Prostate gland (tissue), 2 donors: ENCODE results near the gene RNU1-2. TPM values are rescaled to one million over a fixed set of nuclear protein-coding genes. Genes with fewer than 3 reads are reported as not detected.
"Not testable (repeated sequence)": the region's sequence is repeated elsewhere in the genome, so short reads cannot be mapped to it uniquely, and the experiment has no call there.

ENCODE experiments used
- DNase-seq: peaks from one replicate; pipeline ENCODE4 v3.0.0-alpha.2; 2019; ENCODE audit warnings: low spot score
- H3K27ac ChIP-seq, 2 donors: fragments of 200-600 bp; sonication (generic); 2 replicates each; pipeline ENCODE4 v1.5.1; 2017 to 2019
- H3K27me3 ChIP-seq: fragments of 200-600 bp; sonication (generic); replicated peaks from 2 replicates; pipeline ENCODE4 v1.5.1; 2019; ENCODE audit not compliant: insufficient read depth
- H3K36me3 ChIP-seq, 2 donors: fragments of 200-600 bp; sonication (generic); 1 replicate in 1 of 2; 2 replicates in 1 of 2; pipeline versions ENCODE4 v1.5.1 to v1.8.1; 2017 to 2019
- H3K4me1 ChIP-seq: fragments of 200-600 bp; sonication (generic); replicated peaks from 2 replicates; pipeline ENCODE4 v1.5.1; 2019
- H3K4me3 ChIP-seq, 2 donors: fragments of 200-600 bp; sonication (generic); 2 replicates each; pipeline ENCODE4 v1.5.1; 2017 to 2019
- H3K9me3 ChIP-seq: fragments of 200-600 bp; sonication (generic); 2 replicates; pipeline ENCODE4 v1.5.1; 2017
- CTCF ChIP-seq, 4 experiments: fragments of 200-600 bp in 2 of 4; fragments of 450-650 bp in 2 of 4; sonication (generic) in 2 of 4; IDR thresholded peaks; 1 replicate in 3 of 4; 2 replicates in 1 of 4; pipeline ENCODE4 v1.5.1; 2016 to 2019; ENCODE audit warnings: antibody characterized with exemption in 4 of 4, mild to moderate bottlenecking in 2 of 4, moderate library complexity in 2 of 4
- POLR2A ChIP-seq: fragments of 450-650 bp; IDR thresholded peaks from one replicate; pipeline ENCODE4 v1.6.1; 2016; ENCODE audit warnings: antibody characterized with exemption, mild to moderate bottlenecking
- POLR2AphosphoS5 ChIP-seq: sonication (generic); formaldehyde crosslinking; IDR thresholded peaks from one replicate; pipeline ENCODE4 v1.6.1; 2017; ENCODE audit warnings: antibody characterized with exemption
- WGBS: methylation state at CpG from one replicate; pipeline ENCODE4 v1.1.5; 2018; 5-methylcytosine and 5-hydroxymethylcytosine counted together
- intact Hi-C: fragments of 100-400 bp; cut with DNase I; formaldehyde crosslinking; loops from one replicate; pipeline ENCODE4 v1.14.2; 2022
- total RNA-seq, 2 donors: library from RNA; depleted of rRNA; stranded (reverse); fragments of >200 nt; gene quantifications; one replicate each; pipeline ENCODE4 v1.1.0, GENCODE V29; 2016

Gene RNU1-2
- total RNA-seq, 2 donors from 2014 or later, result under 0.01 TPM

- H3K27me3 ChIP-seq, DNase-seq, intact Hi-C loops, H3K9me3 ChIP-seq, H3K36me3 ChIP-seq, H3K4me1 ChIP-seq: not testable (repeated sequence)
- Histone ChIP-seq H3K4me3 (peak overlapping the region; percentile 3 to 17), H3K27ac (peak overlapping the region; percentile 82 to 91)
- WGBS, result 2% methylated on average over 6 of the region's 6 CpGs
- TF ChIP-seq POLR2AphosphoS5, result peak; percentile 32
These were observed 565 bp upstream of the RNU1-2 start for GRCh38 chr1:16895233-16895597.

GRCh38 chr1:16896316-16897055 is 706 bp downstream of the RNU1-2 start:
- intact Hi-C loops, result not testable (repeated sequence)

GRCh38 chr1:16897653-16898052 is 1.9 kb downstream of the RNU1-2 start:
- H3K9me3 ChIP-seq, H3K4me1 ChIP-seq, H3K4me3 ChIP-seq, H3K27ac ChIP-seq, DNase-seq, intact Hi-C loops, H3K36me3 ChIP-seq, H3K27me3 ChIP-seq: not testable (repeated sequence)
- 48% methylated on average over 1 of the region's 1 CpG for WGBS

More at GRCh38 chr1:16896316-16897055, 706 bp downstream of the RNU1-2 start:
- 15% methylated on average over 24 of the region's 24 CpGs for WGBS
- not testable (repeated sequence) for H3K36me3 ChIP-seq, DNase-seq, H3K9me3 ChIP-seq, H3K4me1 ChIP-seq, H3K27me3 ChIP-seq
- Histone ChIP-seq H3K4me3 (peak overlapping the region in 1 of 2 donors; percentile 15), H3K27ac (peak overlapping the region; percentile 82 to 91)

- H3K27ac ChIP-seq, H3K9me3 ChIP-seq, H3K4me1 ChIP-seq, H3K4me3 ChIP-seq, intact Hi-C loops, H3K36me3 ChIP-seq, H3K27me3 ChIP-seq, DNase-seq: not testable (repeated sequence)
These were observed 2.5 kb downstream of the RNU1-2 start for GRCh38 chr1:16898298-16898697.

- H3K27ac ChIP-seq, H3K27me3 ChIP-seq, H3K36me3 ChIP-seq, DNase-seq, H3K9me3 ChIP-seq, intact Hi-C loops, H3K4me1 ChIP-seq, H3K4me3 ChIP-seq: not testable (repeated sequence)
- 83% methylated on average over 2 of the region's 2 CpGs for WGBS
These were observed 3.2 kb downstream of the RNU1-2 start for GRCh38 chr1:16899020-16899419.

- Histone ChIP-seq H3K36me3 (no peaks in the 10 kb centered on the region), H3K9me3 (no peaks in the 10 kb centered on the region), H3K4me3 (no peak overlapping the region), H3K4me1 (no peaks in the 10 kb centered on the region), H3K27me3 (no peaks in the 10 kb centered on the region), H3K27ac (no peak overlapping the region)
- no peak for TF ChIP-seq CTCF (IDR thresholded peaks at IDR 0.05)
- TF ChIP-seq POLR2AphosphoS5, result no peak
- no peak for TF ChIP-seq POLR2A
- no peak for DNase-seq
- intact Hi-C loops, result no loop called here
- WGBS, result 65% methylated on average over 2 of the region's 2 CpGs
These were observed 5.0 kb downstream of the RNU1-2 start for GRCh38 chr1:16900751-16901150.

- H3K27ac ChIP-seq, result not testable (repeated sequence)
These were observed 5.6 kb downstream of the RNU1-2 start for GRCh38 chr1:16901371-16901770.

GRCh38 chr1:16903054-16903453 is 7.3 kb downstream of the RNU1-2 start:
- Histone ChIP-seq H3K27ac (peak overlapping the region in 1 of 2 donors; percentile 94), H3K4me3 (no peak overlapping the region), H3K4me1 (no peaks in the 10 kb centered on the region), H3K27me3 (no peaks in the 10 kb centered on the region), H3K9me3 (no peaks in the 10 kb centered on the region), H3K36me3 (no peaks in the 10 kb centered on the region)
- 76% methylated on average over 2 of the region's 2 CpGs for WGBS
- TF ChIP-seq POLR2AphosphoS5, result no peak
- no peak for TF ChIP-seq POLR2A
- no peak for TF ChIP-seq CTCF (IDR thresholded peaks at IDR 0.05)
- intact Hi-C loops, result no loop called here
- DNase-seq, result no peak

More at GRCh38 chr1:16901371-16901770, 5.6 kb downstream of the RNU1-2 start:
- WGBS, result 66% methylated on average over 2 of the region's 2 CpGs
- H3K4me3 ChIP-seq, H3K36me3 ChIP-seq, intact Hi-C loops, H3K9me3 ChIP-seq, H3K4me1 ChIP-seq, DNase-seq, H3K27me3 ChIP-seq: not testable (repeated sequence)
